HG02870 (cell line): Measurements from ENCODE around the gene LSM7.

Source experiments
- ATAC-seq: cut with Tn5 transposase; IDR thresholded peaks from one replicate; pipeline ENCODE4 v1.9.1; 2021; ENCODE audit warnings: mild to moderate bottlenecking, moderate library complexity; ENCODE audit not compliant: unreplicated experiment

Gene LSM7

GRCh38 chr19:2338751-2339643, 10.6 kb upstream of the LSM7 start:
- no peak for ATAC-seq

GRCh38 chr19:2338055-2338615, 9.7 kb upstream of the LSM7 start:
- no peak for ATAC-seq

GRCh38 chr19:2337329-2337707, 8.9 kb upstream of the LSM7 start:
- ATAC-seq: no peak

GRCh38 chr19:2336528-2337328, 8.3 kb upstream of the LSM7 start:
- ATAC-seq: no peak

- ATAC-seq: no peak
These were observed 7.5 kb upstream of the LSM7 start for GRCh38 chr19:2335848-2336247.

- no peak for ATAC-seq
These were observed 6.8 kb upstream of the LSM7 start for GRCh38 chr19:2334986-2335846.

- ATAC-seq: no peak
These were observed 6.0 kb upstream of the LSM7 start for GRCh38 chr19:2334426-2334825.

- ATAC-seq: no peak
These were observed 5.4 kb upstream of the LSM7 start for GRCh38 chr19:2333807-2334211.

- no peak for ATAC-seq
These were observed 4.8 kb upstream of the LSM7 start for GRCh38 chr19:2333027-2333806.

GRCh38 chr19:2332341-2333026, 4.1 kb upstream of the LSM7 start:
- no peak for ATAC-seq

- ATAC-seq: no peak
These were observed 3.3 kb upstream of the LSM7 start for GRCh38 chr19:2331601-2332246.

- no peak for ATAC-seq
These were observed 2.4 kb upstream of the LSM7 start for GRCh38 chr19:2330632-2331284.

- no peak for ATAC-seq
These were observed 1.9 kb upstream of the LSM7 start for GRCh38 chr19:2330255-2330631.

GRCh38 chr19:2329501-2329916, 1.1 kb upstream of the LSM7 start:
- ATAC-seq: no peak

GRCh38 chr19:2329149-2329478, 728 bp upstream of the LSM7 start:
- no peak for ATAC-seq

- no peak for ATAC-seq
These were observed 499 bp downstream of the LSM7 start for GRCh38 chr19:2327773-2328400.

- ATAC-seq: no peak
These were observed 1.6 kb downstream of the LSM7 start for GRCh38 chr19:2326699-2327360.
